Dendritic cell treated with granulocyte-macrophage colony-stimulating factor and Interleukin-4, amounts not matched to agents 40 ng/mL and 50 ng/mL, for 4 days (primary cell): ENCODE results near the gene FADS1.
A peak's percentile ranks its signal among the peaks of the same experiment; 100 is the strongest.

Source experiments
- H3K27ac Mint-ChIP-seq: one replicate; pipeline ENCODE4 v1.8.0; 2022; ENCODE audit warnings: mild to moderate bottlenecking, mixed read lengths
- H3K27me3 Mint-ChIP-seq: one replicate; pipeline ENCODE4 v1.8.0; 2022; ENCODE audit warnings: mild to moderate bottlenecking, mixed read lengths
- H3K36me3 Mint-ChIP-seq: one replicate; pipeline ENCODE4 v1.8.0; 2022; ENCODE audit warnings: low read depth, mixed read lengths
- H3K4me1 Mint-ChIP-seq: one replicate; pipeline ENCODE4 v1.8.0; 2022; ENCODE audit warnings: low read depth, mixed read lengths
- H3K4me3 Mint-ChIP-seq: one replicate; pipeline ENCODE4 v1.8.0; 2022; ENCODE audit warnings: mild to moderate bottlenecking, moderate library complexity, mixed read lengths
- H3K9me3 Mint-ChIP-seq: one replicate; pipeline ENCODE4 v1.8.0; 2022; ENCODE audit warnings: mixed read lengths
- intact Hi-C: fragments of 100-400 bp; cut with micrococcal nuclease; formaldehyde crosslinking; loops from one replicate; pipeline ENCODE4 v1.15.0; 2022

Gene FADS1

GRCh38 chr11:61791737-61792309, 25.0 kb downstream of the FADS1 start:
- H3K36me3 Mint-ChIP-seq, result peaks cover 67% of the 10 kb centered on the region
- H3K27ac Mint-ChIP-seq, result peak overlapping the region; percentile 100

DNA sequence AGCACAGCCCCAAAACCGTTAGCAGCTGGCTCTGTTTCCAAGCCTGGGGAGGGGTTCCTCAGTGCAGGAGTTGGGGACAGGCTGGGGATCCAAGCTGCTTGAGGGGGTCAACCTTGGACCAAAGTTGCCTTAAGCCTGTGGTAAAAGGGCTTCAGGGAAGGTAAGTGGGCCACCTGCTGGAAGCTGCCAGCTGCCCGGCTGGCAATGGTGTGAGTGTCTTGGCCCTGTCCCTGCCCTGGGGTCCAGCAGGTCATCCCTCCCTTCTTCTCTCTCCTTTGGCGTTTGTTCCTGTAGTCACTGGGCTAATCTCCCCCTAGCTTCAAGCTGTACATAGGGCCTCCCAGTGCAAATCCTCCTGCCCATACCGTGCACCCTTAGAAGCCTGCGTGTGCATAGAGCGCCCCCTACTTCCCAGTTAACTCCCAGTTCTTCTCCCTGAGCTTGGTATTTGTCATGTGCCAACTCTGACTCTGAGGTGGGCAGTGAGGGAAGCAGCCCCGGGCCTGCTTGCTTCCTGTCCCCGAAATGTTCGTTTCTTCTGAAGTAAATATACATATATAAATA, 28.8 kb downstream of the FADS1 start:
- H3K27ac Mint-ChIP-seq, result no peak overlapping the region
- H3K9me3 Mint-ChIP-seq, result no peaks in the 10 kb centered on the region
- intact Hi-C loops, result no loop called here
- peaks cover 87% of the 10 kb centered on the region for H3K36me3 Mint-ChIP-seq
- peaks cover 40% of the 10 kb centered on the region for H3K4me1 Mint-ChIP-seq
- H3K27me3 Mint-ChIP-seq, result no peaks in the 10 kb centered on the region
- H3K4me3 Mint-ChIP-seq, result no peak overlapping the region

More at GRCh38 chr11:61791737-61792309, 25.0 kb downstream of the FADS1 start:
- no peaks in the 10 kb centered on the region for H3K27me3 Mint-ChIP-seq
- H3K4me3 Mint-ChIP-seq, result peak overlapping the region; percentile 92
- intact Hi-C loops, result loop anchor here (1.0 to 5.0 kb wide), 2 partner anchors 23 to 330 kb away; partner anchors contain the start of gene INCENP
- H3K4me1 Mint-ChIP-seq, result peaks cover 41% of the 10 kb centered on the region
- H3K9me3 Mint-ChIP-seq, result no peaks in the 10 kb centered on the region

DNA sequence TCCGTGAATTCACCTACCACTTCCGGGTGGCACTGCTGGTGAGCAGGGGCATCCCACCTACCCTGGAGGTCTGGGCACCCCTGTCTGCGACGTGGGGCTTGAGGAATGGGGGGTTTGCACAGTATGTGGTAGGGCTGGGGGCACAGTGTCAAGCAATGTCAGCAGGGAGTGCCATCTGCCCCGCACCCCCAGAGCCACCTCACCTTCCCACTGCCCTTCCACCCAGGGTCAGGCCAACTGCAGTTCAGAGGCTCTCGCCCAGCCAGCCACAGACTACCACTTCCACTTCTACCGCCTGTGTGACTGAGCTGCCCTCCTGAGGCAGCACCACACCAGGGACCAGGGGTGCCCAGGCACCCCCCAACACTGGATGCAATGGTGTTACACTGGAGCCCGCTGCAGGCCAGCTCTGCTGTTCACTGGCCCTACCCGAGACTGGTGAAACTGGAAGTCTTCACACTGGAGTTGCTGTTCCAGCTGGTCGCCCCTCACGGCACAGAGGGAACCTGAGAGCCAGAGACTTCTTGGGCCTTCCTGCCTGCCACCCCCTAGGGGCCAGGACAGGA, 30.9 kb downstream of the FADS1 start:
- Mint-ChIP-seq H3K4me3 (no peak overlapping the region), H3K36me3 (peaks cover 76% of the 10 kb centered on the region), H3K4me1 (peaks cover 27% of the 10 kb centered on the region), H3K27ac (no peak overlapping the region), H3K27me3 (no peaks in the 10 kb centered on the region), H3K9me3 (no peaks in the 10 kb centered on the region)
- intact Hi-C loops, result no loop called here

GRCh38 chr11:61784506-61784805, 32.3 kb downstream of the FADS1 start:
- no peak overlapping the region for H3K4me3 Mint-ChIP-seq
- H3K27ac Mint-ChIP-seq, result peak overlapping the region; percentile 10
- intact Hi-C loops, result no loop called here
- peaks cover 3% of the 10 kb centered on the region for H3K27me3 Mint-ChIP-seq
- H3K9me3 Mint-ChIP-seq, result no peaks in the 10 kb centered on the region
- peaks cover 65% of the 10 kb centered on the region for H3K36me3 Mint-ChIP-seq
- peaks cover 23% of the 10 kb centered on the region for H3K4me1 Mint-ChIP-seq

DNA sequence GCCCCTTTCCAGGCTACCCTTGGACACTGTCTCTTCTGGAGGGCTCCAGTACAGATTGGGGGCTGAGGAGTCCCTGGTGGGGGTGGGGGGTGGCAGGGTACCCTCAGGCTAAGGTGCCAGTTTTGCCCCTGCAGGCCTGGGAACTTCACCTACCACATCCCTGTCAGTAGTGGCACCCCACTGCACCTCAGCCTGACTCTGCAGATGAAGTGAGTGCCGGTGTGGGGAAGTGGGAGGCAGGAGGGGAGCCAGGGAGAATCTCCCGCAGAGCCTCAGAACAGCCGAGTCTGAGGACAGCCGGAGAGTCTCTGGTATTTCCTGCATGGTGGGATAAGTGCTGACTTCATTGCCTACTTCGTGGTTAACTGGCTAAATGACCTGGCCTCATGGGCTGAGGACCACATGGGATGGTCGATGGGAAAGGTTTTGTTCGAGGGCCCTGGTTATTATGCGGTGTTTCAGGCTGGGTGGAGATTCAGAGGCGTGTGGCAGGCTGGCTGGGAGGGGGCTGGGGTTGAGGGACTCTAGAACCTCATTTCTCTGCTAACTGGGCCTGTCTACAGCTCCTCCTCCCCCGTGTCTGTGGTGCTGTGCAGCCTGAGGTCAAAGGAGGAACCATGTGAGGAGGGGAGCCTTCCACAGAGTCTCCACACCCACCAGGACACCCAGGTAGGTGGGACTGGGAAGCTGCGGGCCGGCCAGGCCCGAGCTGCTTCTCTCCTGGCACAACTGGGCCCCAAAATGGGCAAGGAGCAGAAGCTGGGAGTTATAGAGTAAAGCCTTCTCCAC, 32.9 kb downstream of the FADS1 start:
- Mint-ChIP-seq H3K27me3 (peaks cover 3% of the 10 kb centered on the region), H3K27ac (peak overlapping the region; percentile 10), H3K36me3 (peaks cover 59% of the 10 kb centered on the region), H3K4me3 (no peak overlapping the region), H3K9me3 (no peaks in the 10 kb centered on the region), H3K4me1 (peaks cover 21% of the 10 kb centered on the region)
- intact Hi-C loops, result no loop called here

- Mint-ChIP-seq H3K9me3 (no peaks in the 10 kb centered on the region), H3K4me1 (peaks cover 19% of the 10 kb centered on the region), H3K27ac (no peak overlapping the region), H3K4me3 (no peak overlapping the region), H3K27me3 (peaks cover 14% of the 10 kb centered on the region), H3K36me3 (peaks cover 49% of the 10 kb centered on the region)
- intact Hi-C loops, result no loop called here
These were observed 34.0 kb downstream of the FADS1 start for GRCh38 chr11:61782841-61783240.

- Mint-ChIP-seq H3K36me3 (peaks cover 43% of the 10 kb centered on the region), H3K27ac (no peak overlapping the region), H3K4me3 (no peak overlapping the region), H3K9me3 (no peaks in the 10 kb centered on the region), H3K27me3 (peaks cover 19% of the 10 kb centered on the region), H3K4me1 (peaks cover 22% of the 10 kb centered on the region)
- intact Hi-C loops, result no loop called here
These were observed 34.5 kb downstream of the FADS1 start for GRCh38 chr11:61782299-61782698.

DNA sequence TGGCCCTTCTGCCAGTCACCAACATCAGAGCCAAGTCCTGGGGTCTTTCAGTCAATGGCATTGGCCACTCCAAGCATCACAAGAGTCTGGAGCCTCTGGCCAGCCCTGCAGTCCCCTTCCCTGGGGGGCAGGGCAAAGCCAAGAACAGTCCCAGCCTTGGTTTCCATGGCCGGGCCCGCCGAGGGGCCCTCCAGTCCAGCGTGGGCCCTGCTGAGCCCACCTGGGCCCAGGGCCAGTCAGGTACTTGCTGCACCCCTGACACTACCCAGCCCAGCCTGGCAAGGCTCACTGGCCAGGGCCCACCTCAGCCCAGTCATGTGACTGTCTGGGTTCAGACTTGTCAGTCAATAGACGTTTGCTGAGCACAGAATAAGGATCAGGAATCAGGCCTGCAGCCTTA, 35.2 kb downstream of the FADS1 start:
- no peak overlapping the region for H3K4me3 Mint-ChIP-seq
- H3K9me3 Mint-ChIP-seq, result no peaks in the 10 kb centered on the region
- intact Hi-C loops, result no loop called here
- H3K36me3 Mint-ChIP-seq, result peaks cover 36% of the 10 kb centered on the region
- peaks cover 26% of the 10 kb centered on the region for H3K27me3 Mint-ChIP-seq
- no peak overlapping the region for H3K27ac Mint-ChIP-seq
- peaks cover 29% of the 10 kb centered on the region for H3K4me1 Mint-ChIP-seq

- Mint-ChIP-seq H3K27me3 (peaks cover 30% of the 10 kb centered on the region), H3K36me3 (peaks cover 27% of the 10 kb centered on the region), H3K4me3 (no peak overlapping the region), H3K9me3 (no peaks in the 10 kb centered on the region), H3K4me1 (peaks cover 35% of the 10 kb centered on the region), H3K27ac (no peak overlapping the region)
- intact Hi-C loops, result no loop called here
These were observed 36.1 kb downstream of the FADS1 start for GRCh38 chr11:61780581-61781162.

DNA sequence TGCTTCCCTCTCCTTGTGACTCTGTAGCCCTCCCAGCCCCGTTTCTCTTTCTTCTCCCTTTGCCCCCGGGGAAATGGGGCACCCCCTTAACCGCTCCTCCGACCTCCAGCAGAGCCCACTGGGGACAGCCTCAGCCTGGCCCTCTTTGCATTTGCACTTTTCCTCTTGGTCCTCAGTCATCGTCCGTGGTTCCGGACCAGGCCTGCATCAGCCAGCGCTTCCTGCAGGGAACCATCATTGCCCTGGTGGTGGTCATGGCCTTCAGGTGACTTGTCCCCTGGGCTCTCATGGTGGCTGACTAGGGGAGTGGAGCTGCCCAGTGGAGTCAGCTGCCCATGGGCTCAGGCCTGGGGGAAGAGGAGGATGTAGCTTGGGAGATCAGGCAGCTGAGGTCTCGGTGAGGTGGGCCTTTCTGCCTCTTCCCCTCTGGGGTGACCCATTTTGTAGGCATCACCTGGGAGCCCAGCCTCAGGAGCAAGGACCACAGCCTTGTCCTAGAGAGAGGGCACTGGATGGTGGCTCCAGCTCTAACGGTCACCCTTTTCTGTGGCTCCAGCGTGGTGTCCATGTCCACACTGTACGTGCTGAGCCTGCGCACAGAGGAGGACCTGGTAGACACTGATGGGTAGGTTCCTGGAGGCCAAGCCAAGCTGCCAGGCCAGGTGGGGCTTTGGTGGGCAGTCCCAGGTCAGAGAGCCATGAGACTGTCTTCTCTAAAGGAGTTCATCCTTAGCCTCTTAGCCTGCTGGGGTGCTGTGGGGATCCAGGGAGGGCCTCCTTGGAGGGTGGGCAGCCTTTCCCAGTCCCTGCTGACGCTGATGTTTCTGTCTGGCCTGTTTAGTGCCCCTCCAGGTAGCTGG, 36.9 kb downstream of the FADS1 start:
- intact Hi-C loops, result no loop called here
- Mint-ChIP-seq H3K4me3 (no peak overlapping the region), H3K9me3 (no peaks in the 10 kb centered on the region), H3K4me1 (peaks cover 41% of the 10 kb centered on the region), H3K27ac (no peak overlapping the region), H3K36me3 (peaks cover 19% of the 10 kb centered on the region), H3K27me3 (peaks cover 33% of the 10 kb centered on the region)

- H3K27ac Mint-ChIP-seq, result no peak overlapping the region
- H3K27me3 Mint-ChIP-seq, result peaks cover 37% of the 10 kb centered on the region
- H3K9me3 Mint-ChIP-seq, result no peaks in the 10 kb centered on the region
- no peak overlapping the region for H3K4me3 Mint-ChIP-seq
- H3K36me3 Mint-ChIP-seq, result peaks cover 11% of the 10 kb centered on the region
- intact Hi-C loops, result no loop called here
- H3K4me1 Mint-ChIP-seq, result peaks cover 35% of the 10 kb centered on the region
These were observed 37.7 kb downstream of the FADS1 start for GRCh38 chr11:61778920-61779650.

GRCh38 chr11:61778357-61778886, 38.4 kb downstream of the FADS1 start:
- H3K27ac Mint-ChIP-seq, result no peak overlapping the region
- intact Hi-C loops, result no loop called here
- no peak overlapping the region for H3K4me3 Mint-ChIP-seq
- H3K36me3 Mint-ChIP-seq, result peaks cover 4% of the 10 kb centered on the region
- peaks cover 37% of the 10 kb centered on the region for H3K27me3 Mint-ChIP-seq
- no peaks in the 10 kb centered on the region for H3K9me3 Mint-ChIP-seq
- H3K4me1 Mint-ChIP-seq, result peaks cover 31% of the 10 kb centered on the region
